CD4-positive, CD25-positive, alpha-beta regulatory T cell (primary cell): ENCODE results near the gene CRB1. TPM values are rescaled to one million over a fixed set of nuclear protein-coding genes. Genes with fewer than 3 reads are reported as not detected.

ENCODE experiments used
- ATAC-seq, 2 donors: fragments of 150-1000 bp; cut with Tn5 transposase; one replicate each; pipeline ENCODE4 v1.10.0; 2021; ENCODE audit warnings: low read depth in 2 of 2, moderate number of reproducible peaks in 2 of 2, moderate library complexity in 1 of 2
- DNase-seq, 3 donors: peaks; one replicate each; pipeline versions ENCODE4 v3.0.0 to v3.0.0-alpha.2; 2012 to 2022; ENCODE audit warnings: mixed read lengths in 1 of 3
- H3K27ac ChIP-seq: one replicate; pipeline ENCODE4 v1.7.0; 2013; ENCODE audit warnings: mild to moderate bottlenecking, low read length; ENCODE audit not compliant: insufficient read depth, poor library complexity, severe bottlenecking
- H3K27me3 ChIP-seq: one replicate; pipeline ENCODE4 v1.7.0; 2013; ENCODE audit warnings: low read length; ENCODE audit not compliant: control insufficient read depth, insufficient read depth
- H3K36me3 ChIP-seq: one replicate; pipeline ENCODE4 v1.7.0; 2013; ENCODE audit warnings: mild to moderate bottlenecking, low read length, moderate library complexity; ENCODE audit not compliant: control insufficient read depth, insufficient read depth
- H3K4me1 ChIP-seq: 2 replicates; pipeline ENCODE4 v1.7.0; 2013; ENCODE audit warnings: mild to moderate bottlenecking, low read length; ENCODE audit not compliant: insufficient read depth, control insufficient read depth, poor library complexity, severe bottlenecking
- H3K4me3 ChIP-seq: one replicate; pipeline ENCODE4 v1.7.0; 2013; ENCODE audit warnings: low read depth, mild to moderate bottlenecking, low read length, moderate library complexity
- H3K9me3 ChIP-seq, 2 experiments: 1 replicate in 1 of 2; 2 replicates in 1 of 2; pipeline ENCODE4 v1.7.0; 2013; ENCODE audit warnings: low read length in 2 of 2, mild to moderate bottlenecking in 1 of 2, moderate library complexity in 1 of 2; ENCODE audit not compliant: control insufficient read depth in 2 of 2
- H3K27ac Mint-ChIP-seq, 3 donors: one replicate each; pipeline ENCODE4 v1.8.0; 2020 to 2022; ENCODE audit warnings: mild to moderate bottlenecking in 3 of 3, mixed read lengths in 3 of 3, moderate library complexity in 2 of 3
- H3K27me3 Mint-ChIP-seq: one replicate; pipeline ENCODE4 v1.8.0; 2022; ENCODE audit warnings: mild to moderate bottlenecking, mixed read lengths
- H3K36me3 Mint-ChIP-seq: one replicate; pipeline ENCODE4 v1.8.0; 2020; ENCODE audit warnings: mixed read lengths
- H3K4me1 Mint-ChIP-seq, 4 donors: one replicate each; pipeline ENCODE4 v1.8.0; 2020 to 2022; ENCODE audit warnings: mixed read lengths in 4 of 4, mild to moderate bottlenecking in 1 of 4
- H3K4me3 Mint-ChIP-seq, 4 donors: one replicate each; pipeline ENCODE4 v1.8.0; 2020 to 2022; ENCODE audit warnings: mild to moderate bottlenecking in 4 of 4, mixed read lengths in 4 of 4, moderate library complexity in 3 of 4
- H3K9me3 Mint-ChIP-seq, 7 donors: one replicate each; pipeline ENCODE4 v1.8.0; 2020 to 2022; ENCODE audit warnings: mixed read lengths in 7 of 7, mild to moderate bottlenecking in 3 of 7, moderate library complexity in 2 of 7
- polyA plus RNA-seq, 4 donors: library from polyadenylated mRNA; unstranded; fragments of 300-500 nt; fragmentation: Illumina TruSeq; gene quantifications; one replicate each; pipeline ENCODE4 v1.2.3, GENCODE V29; 2021
- total RNA-seq: library from RNA; stranded (reverse); gene quantifications from one replicate; pipeline ENCODE4 v1.2.3, GENCODE V29; 2022

CRB1 gene
- total and polyA plus RNA-seq, 5 donors from 2014 or later: not detected

DNA sequence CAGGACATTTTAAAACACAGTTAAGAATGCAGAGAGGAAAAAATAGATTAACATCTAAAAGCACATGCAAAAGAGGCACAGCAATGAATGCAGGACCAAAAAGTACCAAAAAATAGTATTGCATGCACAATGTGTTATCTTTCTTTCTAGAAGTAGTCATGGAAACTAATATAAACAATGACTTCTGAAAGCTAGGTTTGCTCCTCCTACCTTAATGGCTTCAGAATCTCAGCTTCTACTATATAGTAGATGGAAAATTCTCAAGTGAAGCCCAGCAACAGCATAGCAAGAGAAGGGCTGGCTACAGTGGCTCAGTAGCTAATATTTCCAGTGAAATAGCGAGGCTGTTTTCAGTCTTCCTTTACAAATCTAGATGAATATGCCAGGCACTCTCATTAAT, 125.1 kb downstream of the CRB1 start:
- Mint-ChIP-seq H3K9me3 (no peaks in the 10 kb centered on the region), H3K27ac (no peak overlapping the region), H3K36me3 (no peaks in the 10 kb centered on the region), H3K4me3 (no peak overlapping the region), H3K27me3 (peaks cover 13% of the 10 kb centered on the region), H3K4me1 (peaks cover 0 to 22% (median 9%) of the 10 kb centered on the region in 4 donors)
- Histone ChIP-seq H3K9me3 (no peaks in the 10 kb centered on the region), H3K36me3 (no peaks in the 10 kb centered on the region), H3K4me1 (no peaks in the 10 kb centered on the region), H3K4me3 (no peak overlapping the region), H3K27ac (no peak overlapping the region), H3K27me3 (peaks cover 8% of the 10 kb centered on the region)
- ATAC-seq: no peak
- DNase-seq: no peak

DNA sequence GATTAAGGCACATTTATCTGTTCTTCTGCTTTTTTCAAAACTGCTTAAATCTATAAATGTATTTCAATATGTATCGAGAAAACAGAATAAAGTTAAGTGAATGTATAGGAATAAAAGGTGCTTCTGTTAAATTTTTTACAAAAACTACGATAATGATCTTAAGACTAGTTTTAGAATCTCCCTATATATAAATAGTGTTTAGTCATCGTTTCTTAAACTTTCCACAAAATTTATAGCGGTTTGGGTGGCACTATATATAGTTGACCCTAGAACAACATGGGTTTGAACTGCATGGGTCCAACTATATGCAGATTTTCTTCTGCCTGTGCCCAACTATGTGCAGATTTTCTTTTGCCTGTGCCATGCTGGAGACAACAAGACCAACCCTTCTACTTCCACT, 125.7 kb downstream of the CRB1 start:
- Histone ChIP-seq H3K36me3 (no peaks in the 10 kb centered on the region), H3K27ac (no peak overlapping the region), H3K4me3 (no peak overlapping the region), H3K9me3 (no peaks in the 10 kb centered on the region), H3K4me1 (no peaks in the 10 kb centered on the region), H3K27me3 (peaks cover 7% of the 10 kb centered on the region)
- ATAC-seq (no peak), DNase-seq (no peak)
- Mint-ChIP-seq H3K9me3 (no peaks in the 10 kb centered on the region), H3K4me1 (peaks cover 0 to 22% (median 9%) of the 10 kb centered on the region in 4 donors), H3K27me3 (peaks cover 12% of the 10 kb centered on the region), H3K27ac (no peak overlapping the region), H3K36me3 (no peaks in the 10 kb centered on the region), H3K4me3 (no peak overlapping the region)

DNA sequence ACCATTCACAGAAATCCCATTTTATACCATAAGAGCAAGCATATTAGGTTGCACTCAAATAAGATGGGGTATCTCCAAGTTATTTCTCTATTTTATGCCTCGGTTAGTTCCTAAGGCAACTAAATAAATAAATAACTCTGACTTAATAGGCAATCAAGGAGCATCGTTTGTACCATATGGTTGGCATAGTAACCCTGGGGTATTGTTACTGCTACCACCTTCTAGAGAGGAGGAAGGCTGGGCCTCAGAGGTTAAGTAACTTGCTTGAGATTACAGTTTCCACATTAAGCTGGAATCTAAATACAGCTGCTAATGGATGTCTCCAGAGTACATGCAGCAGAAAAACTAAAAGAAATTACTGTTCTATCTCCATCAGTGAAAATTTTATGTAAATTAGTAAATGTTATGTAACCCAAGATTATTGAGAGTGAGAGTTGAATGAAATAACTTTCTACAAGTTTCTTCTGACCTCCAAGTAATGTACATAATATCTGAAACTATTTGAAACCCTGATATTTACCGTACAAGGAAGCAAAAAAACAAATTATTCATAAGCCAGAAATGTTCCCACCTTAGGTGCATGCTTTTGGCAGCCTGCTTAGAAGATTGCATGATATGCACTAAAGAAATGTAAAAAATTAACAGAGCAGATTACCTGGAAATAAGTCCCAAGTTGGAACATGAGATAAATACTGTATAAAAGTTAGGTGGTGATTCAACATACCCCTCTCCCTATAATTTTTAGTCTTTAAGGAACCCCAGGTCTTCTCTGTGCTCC, 127.0 kb downstream of the CRB1 start:
- DNase-seq (no peak), ATAC-seq (no peak)
- H3K4me1 Mint-ChIP-seq: peaks cover 0 to 18% (median 8%) of the 10 kb centered on the region in 4 donors
- H3K27ac Mint-ChIP-seq: no peak overlapping the region
- H3K36me3 Mint-ChIP-seq: no peaks in the 10 kb centered on the region
- Histone ChIP-seq H3K36me3 (no peaks in the 10 kb centered on the region), H3K4me3 (no peak overlapping the region), H3K27ac (no peak overlapping the region), H3K4me1 (no peaks in the 10 kb centered on the region), H3K9me3 (no peaks in the 10 kb centered on the region), H3K27me3 (peaks cover 7% of the 10 kb centered on the region)
- H3K9me3 Mint-ChIP-seq: no peaks in the 10 kb centered on the region
- peaks cover 12% of the 10 kb centered on the region for H3K27me3 Mint-ChIP-seq
- no peak overlapping the region for H3K4me3 Mint-ChIP-seq

DNA sequence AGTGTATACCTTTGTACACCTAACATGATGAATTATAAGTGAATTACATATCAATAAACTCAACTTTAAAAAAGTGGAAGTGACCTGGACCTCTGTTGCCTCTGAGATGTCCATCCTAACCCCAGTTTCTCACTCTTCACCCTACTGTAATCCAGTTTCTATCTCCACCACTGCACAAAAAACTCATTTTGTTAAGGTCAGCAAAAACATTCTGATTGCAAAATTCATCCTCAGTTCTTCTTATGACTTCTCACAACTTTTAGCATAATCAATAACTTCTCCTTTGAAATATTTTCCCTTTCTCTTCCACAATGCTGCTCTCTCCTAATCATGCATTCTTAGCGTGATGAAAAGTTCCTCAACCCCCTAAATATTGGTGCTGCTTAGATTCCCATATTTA, 129.8 kb downstream of the CRB1 start:
- no peaks in the 10 kb centered on the region for H3K4me1 ChIP-seq
- H3K27me3 Mint-ChIP-seq: peaks cover 12% of the 10 kb centered on the region
- H3K4me3 Mint-ChIP-seq: no peak overlapping the region
- ATAC-seq (no peak), DNase-seq (no peak)
- no peaks in the 10 kb centered on the region for H3K36me3 Mint-ChIP-seq
- H3K27me3 ChIP-seq: peaks cover 7% of the 10 kb centered on the region
- no peak overlapping the region for H3K4me3 ChIP-seq
- no peak overlapping the region for H3K27ac Mint-ChIP-seq
- H3K9me3 Mint-ChIP-seq: no peaks in the 10 kb centered on the region
- H3K9me3 ChIP-seq: no peaks in the 10 kb centered on the region
- H3K36me3 ChIP-seq: no peaks in the 10 kb centered on the region
- no peaks in the 10 kb centered on the region for H3K4me1 Mint-ChIP-seq
- H3K27ac ChIP-seq: no peak overlapping the region

DNA sequence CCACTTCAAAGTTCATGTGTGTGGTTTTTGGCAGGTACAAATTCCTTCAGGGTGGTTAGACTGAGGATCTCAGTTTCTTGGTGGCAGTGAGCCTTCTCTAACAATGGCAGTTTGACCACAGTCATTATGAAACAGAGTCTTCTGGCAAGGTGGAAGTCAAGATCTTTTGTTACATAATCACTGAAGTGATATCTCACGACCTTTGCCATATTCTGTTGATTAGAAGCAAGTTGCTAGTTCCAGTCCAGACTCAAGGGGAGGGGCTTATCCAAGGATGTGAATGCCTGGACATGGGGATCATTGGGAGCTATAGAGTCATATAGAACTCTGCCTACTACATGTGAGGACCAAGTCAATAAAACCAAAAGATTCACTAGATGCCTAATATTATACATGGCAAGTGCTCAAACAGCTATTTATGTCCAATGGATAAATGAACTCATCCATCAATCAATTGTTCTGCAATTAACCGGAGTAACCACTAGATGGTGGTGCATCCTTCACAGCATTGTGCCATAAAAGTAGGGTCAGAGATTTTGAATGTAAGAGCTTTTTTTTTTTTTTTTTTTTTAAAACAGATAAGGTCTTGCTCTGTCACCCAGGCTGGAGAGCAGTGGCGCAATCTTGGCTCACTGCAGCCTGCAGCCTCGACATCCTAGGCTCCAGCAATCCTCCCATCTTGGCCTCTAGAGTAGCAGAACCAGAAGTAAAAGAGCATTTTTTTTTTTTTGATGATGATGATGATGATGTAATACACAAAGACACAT, 131.9 kb downstream of the CRB1 start:
- Histone ChIP-seq H3K27ac (no peak overlapping the region), H3K36me3 (no peaks in the 10 kb centered on the region), H3K9me3 (no peaks in the 10 kb centered on the region), H3K27me3 (peaks cover 3% of the 10 kb centered on the region), H3K4me1 (no peaks in the 10 kb centered on the region), H3K4me3 (no peak overlapping the region)
- no peaks in the 10 kb centered on the region for H3K36me3 Mint-ChIP-seq
- no peaks in the 10 kb centered on the region for H3K4me1 Mint-ChIP-seq
- ATAC-seq (no peak), DNase-seq (peak in 2 of 3 donors; percentile 25 to 54)
- H3K27ac Mint-ChIP-seq: no peak overlapping the region
- H3K4me3 Mint-ChIP-seq: no peak overlapping the region
- peaks cover 0 to 3% (median 0%) of the 10 kb centered on the region in 7 donors for H3K9me3 Mint-ChIP-seq
- H3K27me3 Mint-ChIP-seq: peaks cover 19% of the 10 kb centered on the region

DNA sequence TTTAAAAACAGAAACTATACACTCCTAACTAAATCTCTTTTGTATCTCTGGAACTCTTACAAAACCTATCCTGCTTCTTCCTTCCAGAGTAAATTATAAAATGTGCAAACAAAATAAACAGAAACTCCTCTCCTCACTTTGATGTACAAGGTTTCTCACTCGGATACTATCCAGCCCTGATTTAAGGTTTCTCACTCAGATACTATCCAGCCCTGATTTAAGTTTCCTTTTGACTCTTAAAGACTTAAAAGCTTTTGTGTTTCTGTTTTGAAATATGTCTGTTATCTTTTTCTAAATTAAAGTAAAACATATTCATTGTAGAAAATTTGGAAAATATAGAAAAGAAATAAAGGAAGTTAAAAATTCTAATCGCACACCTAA, 132.5 kb downstream of the CRB1 start:
- Histone ChIP-seq H3K4me3 (no peak overlapping the region), H3K9me3 (no peaks in the 10 kb centered on the region), H3K4me1 (no peaks in the 10 kb centered on the region), H3K36me3 (no peaks in the 10 kb centered on the region), H3K27ac (no peak overlapping the region), H3K27me3 (no peaks in the 10 kb centered on the region)
- H3K4me3 Mint-ChIP-seq: no peak overlapping the region
- no peaks in the 10 kb centered on the region for H3K4me1 Mint-ChIP-seq
- peaks cover 0 to 3% (median 0%) of the 10 kb centered on the region in 7 donors for H3K9me3 Mint-ChIP-seq
- DNase-seq: no peak
- H3K36me3 Mint-ChIP-seq: no peaks in the 10 kb centered on the region
- peaks cover 17% of the 10 kb centered on the region for H3K27me3 Mint-ChIP-seq
- no peak for ATAC-seq
- H3K27ac Mint-ChIP-seq: no peak overlapping the region

DNA sequence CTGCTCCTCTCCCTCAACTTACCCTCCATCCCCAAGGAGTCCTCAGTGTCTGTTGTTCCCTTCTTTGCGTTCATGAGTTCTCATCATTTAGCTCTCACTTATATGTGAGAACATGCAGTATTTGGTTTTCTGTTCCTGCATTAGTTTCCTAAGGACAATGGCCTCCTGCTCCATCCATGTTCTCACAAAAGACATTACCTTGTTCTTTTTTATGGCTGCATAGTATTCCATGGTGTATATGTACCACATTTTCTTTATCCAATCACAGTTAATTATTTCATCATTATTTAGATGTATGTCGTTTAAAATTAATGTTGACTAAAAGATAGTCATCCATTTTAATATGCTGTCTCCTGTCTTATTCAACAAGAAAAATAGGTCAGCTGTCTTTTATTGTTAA, 134.1 kb downstream of the CRB1 start:
- Mint-ChIP-seq H3K9me3 (peaks cover 0 to 3% (median 0%) of the 10 kb centered on the region in 7 donors), H3K36me3 (no peaks in the 10 kb centered on the region), H3K27ac (no peak overlapping the region), H3K27me3 (peaks cover 15% of the 10 kb centered on the region), H3K4me1 (no peaks in the 10 kb centered on the region), H3K4me3 (no peak overlapping the region)
- no peaks in the 10 kb centered on the region for H3K4me1 ChIP-seq
- peaks cover under 1% of the 10 kb centered on the region for H3K27me3 ChIP-seq
- H3K36me3 ChIP-seq: no peaks in the 10 kb centered on the region
- H3K4me3 ChIP-seq: no peak overlapping the region
- no peak for DNase-seq
- H3K27ac ChIP-seq: no peak overlapping the region
- H3K9me3 ChIP-seq: no peaks in the 10 kb centered on the region
- ATAC-seq: no peak
